Cerebellar nuclear complex (tissue), 1 donor: ENCODE results near the gene MAP3K14.

ENCODE experiments used
- DNase-seq, 2 experiments: peaks; one replicate each; lab custom pipeline; 2025; lab: John Stamatoyannopoulos, UW

The MAP3K14 gene

DNA sequence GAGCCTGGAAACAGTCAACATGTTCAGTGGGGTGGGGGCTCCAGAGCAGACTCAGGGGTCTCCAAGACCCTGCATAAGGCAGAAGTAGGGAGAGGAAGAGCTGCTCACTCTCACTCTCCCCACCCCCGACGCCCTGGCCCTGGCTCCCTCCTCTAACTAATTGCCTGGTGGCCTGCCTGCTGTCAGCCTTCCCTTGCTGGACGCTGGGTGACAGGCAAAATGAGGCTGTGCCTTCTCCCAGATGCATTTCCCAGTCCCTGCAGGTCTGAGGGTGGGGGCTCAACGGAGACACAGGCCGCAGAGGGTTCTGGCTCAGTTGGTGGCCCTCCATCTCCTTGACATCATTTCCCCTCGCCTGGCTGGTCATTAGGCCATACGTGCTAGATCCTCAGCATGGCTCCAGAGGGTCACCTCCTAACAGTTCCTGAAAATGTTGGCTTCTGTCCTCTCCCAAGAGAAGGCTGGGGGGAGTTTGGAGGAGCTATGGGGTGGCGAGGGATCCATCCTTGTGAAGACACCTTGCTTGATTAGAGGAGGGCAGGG, 93.8 kb downstream of the MAP3K14 start:
- DNase-seq = no peak

DNA sequence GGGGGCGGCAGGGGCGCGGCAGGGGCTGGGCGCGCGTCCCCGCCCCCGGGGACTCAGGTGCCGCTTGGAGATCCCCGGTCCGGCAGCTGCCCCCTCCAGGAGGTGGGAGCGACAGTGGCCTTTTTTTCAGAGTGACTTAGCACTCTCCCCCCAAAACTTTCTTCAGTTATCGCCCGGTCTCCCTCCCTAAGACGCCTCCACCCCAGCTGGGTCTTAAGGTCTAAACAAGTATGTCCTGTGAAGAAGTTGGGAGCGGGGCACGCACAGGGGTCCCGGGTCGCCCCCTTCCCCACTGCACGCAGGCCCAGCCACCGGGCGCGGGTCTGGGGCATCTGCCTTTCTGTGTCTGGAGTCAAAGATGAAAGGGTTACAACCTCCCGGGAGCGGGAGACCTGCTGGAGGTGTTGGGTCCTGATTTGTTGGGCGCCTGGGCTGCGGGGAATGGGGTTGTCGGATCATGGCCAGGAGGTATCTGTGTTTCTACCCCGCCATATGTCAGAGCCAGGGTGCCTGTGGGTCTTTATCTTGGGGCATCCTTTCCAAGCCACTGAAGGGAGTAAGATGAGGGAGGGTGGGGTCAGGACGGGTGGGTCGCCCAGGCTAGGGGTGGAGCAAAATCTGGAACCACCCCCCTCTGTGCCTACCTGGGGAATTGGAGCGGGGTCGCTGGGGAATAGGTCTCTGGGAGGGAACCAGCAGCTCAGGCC, 94.4 kb downstream of the MAP3K14 start:
- DNase-seq = no peak

DNA sequence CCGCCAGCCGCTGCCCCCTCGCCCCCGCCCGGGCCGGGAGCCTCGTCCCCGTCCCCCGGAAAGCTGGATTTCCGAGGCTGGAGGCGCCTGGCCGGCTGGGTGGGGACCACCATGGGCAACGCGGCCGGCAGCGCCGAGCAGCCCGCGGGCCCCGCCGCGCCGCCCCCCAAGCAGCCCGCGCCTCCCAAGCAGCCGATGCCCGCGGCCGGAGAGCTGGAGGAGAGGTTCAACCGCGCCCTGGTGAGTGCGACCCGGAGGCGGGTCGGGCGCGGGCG, 94.9 kb downstream of the MAP3K14 start:
- no peak for DNase-seq

DNA sequence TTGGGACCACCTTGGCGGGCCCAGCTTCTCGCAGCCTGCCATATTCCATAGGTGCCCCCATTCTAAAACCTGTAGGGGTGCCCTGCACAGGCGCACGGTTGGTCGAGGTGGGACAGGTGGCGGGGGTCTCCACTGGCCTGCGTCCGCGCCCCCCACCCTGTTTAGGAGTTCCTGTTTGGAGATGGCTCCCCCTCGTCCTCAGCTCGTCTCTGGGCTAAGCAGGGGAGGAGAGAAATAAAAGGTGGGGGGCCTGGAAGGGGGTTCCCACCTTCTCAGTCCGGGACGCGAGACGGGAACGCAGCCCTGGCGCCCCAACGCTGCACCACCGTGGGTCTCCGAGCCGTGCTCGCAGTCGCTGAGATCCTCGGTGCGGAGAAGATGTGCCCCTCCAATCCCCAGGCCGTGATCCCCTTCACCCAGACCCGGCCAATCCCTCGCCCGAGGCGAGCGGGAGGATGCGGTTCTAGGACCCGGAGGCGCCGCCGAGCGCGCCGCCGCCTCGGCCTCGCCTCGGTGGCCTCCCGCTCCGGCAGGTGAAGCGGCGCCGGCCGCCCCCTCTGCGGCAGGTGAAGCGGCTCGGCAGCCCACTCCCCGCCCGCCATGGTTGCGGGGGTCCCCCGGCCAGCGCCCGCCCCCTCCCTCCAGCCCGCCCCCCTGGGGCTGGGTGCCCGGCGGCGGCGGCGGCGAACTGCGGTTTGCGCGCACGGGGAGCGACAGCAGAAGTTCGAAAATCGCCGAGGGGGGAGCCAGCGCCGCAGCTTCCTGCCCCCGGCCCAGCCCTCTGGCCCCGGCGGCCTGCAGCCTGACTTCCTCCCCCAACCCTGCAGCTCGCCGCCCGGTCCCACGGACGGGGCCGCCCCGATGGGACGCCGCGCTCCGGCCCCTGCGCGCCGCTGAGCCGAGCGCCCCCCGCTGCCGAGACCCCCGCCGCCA, 95.5 kb downstream of the MAP3K14 start, which contains the start of gene FMNL1:
TSS of gene FMNL1 (plus strand) at position 805 of the 933 bp plus-strand sequence. CDS start 240 bp downstream, outside the sequence.
- no peak for DNase-seq

DNA sequence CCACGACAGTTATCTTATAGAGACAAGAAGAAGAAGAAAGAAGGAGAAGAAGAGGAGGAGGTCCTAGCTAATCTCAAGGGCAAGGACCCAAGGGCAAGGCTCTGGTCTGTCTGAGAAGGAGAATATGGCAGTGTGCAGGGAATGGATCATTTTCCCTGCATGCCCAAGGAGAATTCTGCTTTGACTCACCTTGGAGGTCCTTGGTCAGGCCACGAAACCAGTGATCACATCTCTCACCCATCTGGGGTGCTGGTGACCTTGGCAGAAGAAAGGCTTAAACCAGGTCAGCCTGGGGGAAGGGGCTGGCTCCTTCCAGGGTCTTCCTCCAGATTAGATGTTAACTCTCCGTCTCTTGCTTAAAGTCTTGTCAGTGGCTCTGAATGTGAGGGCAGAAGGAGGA, 96.7 kb downstream of the MAP3K14 start:
- no peak for DNase-seq

DNA sequence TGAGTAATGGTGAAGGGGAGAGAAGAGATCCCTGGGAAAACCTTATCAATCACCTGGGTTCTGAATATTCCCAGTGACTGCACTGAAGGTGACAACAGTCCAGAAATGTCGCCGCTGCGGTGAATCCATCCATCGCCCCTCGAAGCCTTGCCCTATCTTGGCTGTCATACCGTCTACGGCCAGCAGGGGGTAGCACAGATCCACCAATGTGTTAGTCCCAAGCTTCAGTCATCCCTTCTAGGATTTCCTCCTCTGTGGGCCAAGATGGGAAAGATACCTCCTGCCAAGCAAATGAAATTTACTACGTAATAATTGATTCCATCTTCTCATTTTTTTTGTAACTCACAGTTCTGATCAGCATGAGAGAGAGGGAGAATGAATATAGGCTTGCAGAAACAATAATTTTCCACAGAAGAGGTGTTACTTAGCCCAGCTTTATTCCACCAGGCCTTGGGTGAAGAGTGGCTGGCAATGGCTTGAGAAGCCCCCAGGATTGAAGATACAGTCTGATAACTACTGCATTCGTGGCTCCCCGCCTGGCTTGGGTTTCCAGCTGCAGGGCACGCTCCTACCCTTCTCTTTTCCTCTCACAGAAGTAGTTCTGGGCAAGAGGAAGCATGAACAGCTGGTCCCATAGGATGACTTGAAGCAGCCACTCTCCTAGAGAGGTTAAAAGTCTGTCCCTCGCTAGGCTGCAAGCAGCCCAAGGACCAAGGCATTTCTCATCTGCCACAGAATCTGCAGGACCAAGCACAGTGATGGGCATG, 97.7 kb downstream of the MAP3K14 start:
- peak in 1 of 2 experiments; percentile 73 for DNase-seq
